ENCODE results near the gene SPINT3. TPM values are rescaled to one million over a fixed set of nuclear protein-coding genes. Genes with fewer than 3 reads are reported as not detected.

The SPINT3 gene
- total and polyA plus RNA-seq, 12 donors, result not detected

DNA sequence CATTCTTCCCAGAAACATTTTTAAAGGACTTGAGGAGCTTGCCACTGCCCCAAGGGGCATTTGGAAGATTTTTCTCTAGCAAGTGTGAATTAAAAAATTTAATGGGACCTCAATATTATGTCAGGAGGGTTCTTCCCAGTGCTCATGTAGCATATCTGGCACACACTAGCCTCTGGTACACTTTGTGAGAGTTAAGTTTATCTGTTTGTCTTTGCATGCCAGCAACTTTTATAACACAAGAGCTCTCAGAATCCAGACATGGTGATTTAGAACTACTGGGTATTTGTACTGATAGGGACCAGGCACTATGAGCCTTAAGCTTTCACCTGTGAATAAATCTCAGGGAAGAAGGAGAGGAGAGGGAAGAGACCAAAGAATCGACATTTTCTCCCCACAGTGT lies 12.9 kb downstream of the SPINT3 start:
- H3K4me3 ChIP-seq, result no peak overlapping the region
- intact Hi-C loops (cut with DNase I), result no loop called here
- H3K4me1 ChIP-seq (replicated peaks in 1 of 2), result no peaks in the 10 kb centered on the region
- TF ChIP-seq POLR2A (IDR thresholded peaks at IDR 0.05), result no peak
- no peak for TF ChIP-seq CTCF (IDR thresholded peaks at IDR 0.05)
- peaks cover 27% of the 10 kb centered on the region for H3K27me3 ChIP-seq
- no peaks in the 10 kb centered on the region for H3K9me3 ChIP-seq (replicated peaks in 1 of 3)
- no peaks in the 10 kb centered on the region for H3K36me3 ChIP-seq (replicated peaks in 1 of 2)
- 45 to 67% (median 53%) methylated on average over 1 of the region's 1 CpG for WGBS, 4 donors
- no peak for DNase-seq
- H3K27ac ChIP-seq, result no peak overlapping the region

GRCh38 chr20:45501600-45501999 lies 13.8 kb downstream of the SPINT3 start:
- Histone ChIP-seq H3K4me3 (no peak overlapping the region), H3K27me3 (peaks cover 27% of the 10 kb centered on the region), H3K4me1 (replicated peaks in 1 of 2) (no peaks in the 10 kb centered on the region), H3K9me3 (replicated peaks in 1 of 3) (no peaks in the 10 kb centered on the region), H3K27ac (no peak overlapping the region), H3K36me3 (replicated peaks in 1 of 2) (no peaks in the 10 kb centered on the region)
- TF ChIP-seq POLR2A (IDR thresholded peaks at IDR 0.05) (no peak), CTCF (IDR thresholded peaks at IDR 0.05) (no peak)
- intact Hi-C loops (cut with DNase I), result no loop called here
- DNase-seq, result no peak
- WGBS, 4 donors, result 45 to 67% (median 52%) methylated on average over 1 of the region's 1 CpG

DNA sequence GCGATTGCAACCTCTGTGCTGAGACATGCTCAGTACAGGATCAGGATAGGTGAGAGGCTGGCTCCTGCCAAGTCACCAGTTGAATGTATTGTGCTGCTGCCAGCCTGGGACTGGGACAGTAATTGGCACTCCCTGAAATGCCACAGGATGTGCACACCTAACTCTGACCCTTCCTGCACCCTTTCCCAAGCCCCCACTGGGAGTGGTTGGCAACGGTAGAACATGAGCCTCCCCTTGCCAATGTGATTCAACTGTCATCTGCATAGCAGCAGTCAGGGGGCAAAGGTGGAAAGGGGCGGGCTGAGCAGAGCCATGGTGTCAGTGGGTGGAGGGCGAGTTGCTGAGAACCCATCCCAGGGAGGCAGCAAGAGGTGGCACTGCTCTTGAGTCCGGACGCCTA lies 15.4 kb downstream of the SPINT3 start:
- H3K9me3 ChIP-seq (replicated peaks in 1 of 3), result no peaks in the 10 kb centered on the region
- peaks cover 27% of the 10 kb centered on the region for H3K27me3 ChIP-seq
- 63 to 77% (median 68%) methylated on average over 6 of the region's 6 CpGs for WGBS, 4 donors
- intact Hi-C loops (cut with DNase I), result no loop called here
- no peak overlapping the region for H3K4me3 ChIP-seq
- H3K36me3 ChIP-seq (replicated peaks in 1 of 2), result no peaks in the 10 kb centered on the region
- no peaks in the 10 kb centered on the region for H3K4me1 ChIP-seq (replicated peaks in 1 of 2)
- H3K27ac ChIP-seq, result no peak overlapping the region
- TF ChIP-seq POLR2A (IDR thresholded peaks at IDR 0.05), result no peak
- no peak for TF ChIP-seq CTCF (IDR thresholded peaks at IDR 0.05)
- no peak for DNase-seq

DNA sequence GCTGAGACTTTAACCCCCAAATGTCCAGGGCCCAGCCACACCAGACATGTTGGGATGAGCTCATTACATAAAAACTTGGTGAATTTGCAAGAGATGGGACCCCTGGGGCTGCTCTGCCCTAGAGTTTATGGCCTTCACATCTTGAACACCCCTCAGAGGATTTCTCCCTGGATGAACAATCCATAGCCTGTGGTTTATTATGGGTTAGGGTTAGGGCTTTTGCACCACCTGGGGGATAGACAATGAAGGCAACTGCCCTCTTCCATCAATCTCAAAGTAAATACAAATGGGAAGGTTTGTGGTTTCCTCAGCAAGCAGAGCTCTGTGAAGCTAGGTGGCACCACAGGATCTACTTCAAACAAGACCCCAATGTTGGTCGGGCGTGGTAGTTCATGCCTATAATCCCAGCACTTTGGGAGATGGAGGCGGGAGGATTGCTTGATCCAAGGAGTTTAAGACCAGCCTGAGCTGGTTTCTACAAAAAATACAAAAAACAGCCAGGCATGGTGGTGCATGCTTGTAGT lies 17.4 kb downstream of the SPINT3 start:
- Histone ChIP-seq H3K36me3 (replicated peaks in 1 of 2) (no peaks in the 10 kb centered on the region), H3K4me3 (no peak overlapping the region), H3K27me3 (peaks cover 12% of the 10 kb centered on the region), H3K27ac (no peak overlapping the region), H3K9me3 (replicated peaks in 1 of 3) (no peaks in the 10 kb centered on the region), H3K4me1 (replicated peaks in 1 of 2) (no peaks in the 10 kb centered on the region)
- intact Hi-C loops (cut with DNase I), result no loop called here
- TF ChIP-seq POLR2A (IDR thresholded peaks at IDR 0.05) (no peak), CTCF (IDR thresholded peaks at IDR 0.05) (no peak)
- WGBS, 4 donors, result 70 to 83% (median 75%) methylated on average over 3 of the region's 3 CpGs
- DNase-seq, result no peak
